ENCODE data around the gene CYP2D6. TPM values are rescaled to one million over a fixed set of nuclear protein-coding genes. Genes with fewer than 3 reads are reported as not detected.
"Not testable (repeated sequence)": the region's sequence is repeated elsewhere in the genome, so short reads cannot be mapped to it uniquely, and the experiment has no call there.

CYP2D6 gene
- total and polyA plus RNA-seq, 10 of the 15 experiments (the other 5 are each of a cell fraction or from before 2014, with no cell fraction given) = 0.08 to 1.4 (median 0.39) TPM

DNA sequence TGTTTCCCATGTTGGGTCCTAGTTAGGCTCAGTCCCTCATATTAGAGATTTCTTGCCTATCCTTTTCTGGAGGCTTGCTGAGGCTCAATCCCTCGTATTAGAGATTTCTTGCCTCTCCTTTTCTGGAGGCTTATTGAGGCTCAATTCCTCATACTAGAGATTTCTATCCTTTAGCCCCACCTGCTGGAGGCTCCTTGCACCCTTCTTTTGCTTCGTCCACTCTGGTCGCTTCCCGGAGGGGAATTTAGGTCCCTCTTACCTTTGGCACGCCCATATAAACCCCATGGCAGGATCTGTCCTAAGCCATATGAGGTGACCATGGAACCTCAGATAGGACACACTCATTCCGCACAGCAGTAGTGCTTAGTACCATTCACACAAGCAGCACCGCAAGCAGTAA is 15.9 kb downstream of the CYP2D6 start (continued):
- TF ChIP-seq, protein P1, sequence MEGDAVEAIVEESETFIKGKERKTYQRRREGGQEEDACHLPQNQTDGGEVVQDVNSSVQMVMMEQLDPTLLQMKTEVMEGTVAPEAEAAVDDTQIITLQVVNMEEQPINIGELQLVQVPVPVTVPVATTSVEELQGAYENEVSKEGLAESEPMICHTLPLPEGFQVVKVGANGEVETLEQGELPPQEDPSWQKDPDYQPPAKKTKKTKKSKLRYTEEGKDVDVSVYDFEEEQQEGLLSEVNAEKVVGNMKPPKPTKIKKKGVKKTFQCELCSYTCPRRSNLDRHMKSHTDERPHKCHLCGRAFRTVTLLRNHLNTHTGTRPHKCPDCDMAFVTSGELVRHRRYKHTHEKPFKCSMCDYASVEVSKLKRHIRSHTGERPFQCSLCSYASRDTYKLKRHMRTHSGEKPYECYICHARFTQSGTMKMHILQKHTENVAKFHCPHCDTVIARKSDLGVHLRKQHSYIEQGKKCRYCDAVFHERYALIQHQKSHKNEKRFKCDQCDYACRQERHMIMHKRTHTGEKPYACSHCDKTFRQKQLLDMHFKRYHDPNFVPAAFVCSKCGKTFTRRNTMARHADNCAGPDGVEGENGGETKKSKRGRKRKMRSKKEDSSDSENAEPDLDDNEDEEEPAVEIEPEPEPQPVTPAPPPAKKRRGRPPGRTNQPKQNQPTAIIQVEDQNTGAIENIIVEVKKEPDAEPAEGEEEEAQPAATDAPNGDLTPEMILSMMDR (IDR thresholded peaks at IDR 0.05 in 2 of 3, conservative IDR thresholded peaks at IDR 0.05 in 1 of 3; ENCODE audit: control insufficient read depth in 2 of 3, extremely low read depth in 1 of 3, insufficient read depth in 1 of 3, low read depth in 3 of 3, low read length in 3 of 3) = peak in 2 of 3 experiments; percentile 20 to 34; a peak in 3 of 6 replicates
- TF ChIP-seq RAD21 (IDR thresholded peaks at IDR 0.05; ENCODE audit: insufficient read depth, low read depth, low read length) (peak; percentile 17; the same call in 1 of the 2 replicates), ATF7 (IDR thresholded peaks at IDR 0.05; ENCODE audit: low read depth) (no peak)

DNA sequence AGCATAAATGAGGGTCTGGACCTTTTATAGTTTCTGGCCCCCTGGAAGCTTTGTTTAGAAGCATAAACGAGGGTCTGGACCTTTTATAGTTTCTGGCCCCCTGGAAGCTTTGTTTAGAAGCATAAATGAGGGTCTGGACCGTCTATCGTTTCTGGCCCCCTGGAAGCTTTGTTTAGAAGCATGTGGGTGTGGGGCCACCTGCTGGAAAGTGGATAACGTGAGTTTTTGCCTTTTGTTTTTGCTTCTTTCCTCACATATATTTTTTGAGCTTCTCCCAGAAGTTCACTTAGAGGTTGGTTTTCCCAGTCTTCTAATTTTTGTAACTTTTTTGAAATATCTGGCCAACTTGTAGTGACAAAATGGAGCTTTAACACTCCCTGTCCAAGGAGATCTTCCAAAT is 17.8 kb downstream of the CYP2D6 start:
- DNase-seq (ENCODE audit: low read depth, low spot score); H3K79me2 ChIP-seq (ENCODE audit: control insufficient read depth, insufficient read depth, low read length); H3K27ac ChIP-seq (ENCODE audit: control insufficient read depth, insufficient read depth); H3K4me1 ChIP-seq (ENCODE audit: control insufficient read depth, insufficient read depth, low read length); ATAC-seq; H2AFZ ChIP-seq (ENCODE audit: control insufficient read depth, low read depth, low read length); in situ Hi-C loops (cut with MboI); H3K9ac ChIP-seq (ENCODE audit: control insufficient read depth, insufficient read depth, low read length); H3K36me3 ChIP-seq (ENCODE audit: control insufficient read depth in 2 of 2, insufficient read depth in 2 of 2, low read length in 1 of 2); H3K4me3 ChIP-seq; H3K27me3 ChIP-seq (replicated peaks in 1 of 2; ENCODE audit: control insufficient read depth in 2 of 2, insufficient read depth in 2 of 2, low read length in 1 of 2); H4K20me1 ChIP-seq (ENCODE audit: control insufficient read depth, insufficient read depth); FAIRE-seq; H3K4me2 ChIP-seq (ENCODE audit: control insufficient read depth, insufficient read depth); BruUV-seq (replicated peaks): not testable (repeated sequence)
- 33% methylated on average over 4 of the region's 4 CpGs for WGBS (ENCODE audit: insufficient coverage, insufficient replicate concordance, low lambda C conversion rate, missing lambda C conversion rate)
- SMC1A ChIA-PET (ENCODE audit: uncharacterized antibody, unreplicated experiment) = interaction anchor here (0.7 to 4.7 kb wide), 14 partner anchors 9 to 416 kb away, joined by 3 to 33 read pairs (median 4); partner anchors contain the start of genes MEI1 and NDUFA6
- intact Hi-C loops (cut with micrococcal nuclease; ENCODE audit: unreplicated experiment) = loop anchor here (5.0 kb wide), 1 partner anchor 160 kb away; the partner anchor contains the start of gene SMIM45
- TF ChIP-seq, protein P1 (IDR thresholded peaks at IDR 0.05 in 2 of 3, conservative IDR thresholded peaks at IDR 0.05 in 1 of 3; ENCODE audit: control insufficient read depth in 2 of 3, extremely low read depth in 1 of 3, insufficient read depth in 1 of 3, low read depth in 3 of 3, low read length in 3 of 3) = peak in 2 of 3 experiments; percentile 24 to 39; a peak in 4 of 6 replicates
- TF ChIP-seq RAD21 (IDR thresholded peaks at IDR 0.05; ENCODE audit: insufficient read depth, low read depth, low read length) = peak; percentile 52
- peak; percentile 21; the same call in 1 of the 2 replicates for TF ChIP-seq SMC3 (IDR thresholded peaks at IDR 0.05; ENCODE audit: borderline replicate concordance, low read length)
- peaks cover 11% of the 10 kb centered on the region; the same call in 2 of the 3 replicates for H3K9me3 ChIP-seq (replicated peaks; ENCODE audit: control insufficient read depth, insufficient read depth, low read length)
- CTCF ChIA-PET = interaction anchor here (0.7 to 4.9 kb wide), 18 partner anchors 10 to 331 kb away, joined by 3 to 57 read pairs (median 4); partner anchors contain the start of genes NDUFA6, SEPTIN3 and WBP2NL
- RAD21 ChIA-PET (ENCODE audit: unreplicated experiment) = interaction anchor here (0.7 to 3.7 kb wide), 9 partner anchors 9 to 324 kb away, joined by 3 to 25 read pairs (median 4); partner anchors contain the start of gene NDUFA6
- POLR2A ChIA-PET = interaction anchor here (0.7 kb wide), 1 partner anchor 156 kb away, joined by 3 read pairs; no protein-coding TSS in a partner anchor

Measured in GM12878 (cell line).